ENCODE measurements around the gene RBM22.
A peak's percentile ranks its signal among the peaks of the same experiment; 100 is the strongest.

RBM22 gene

DNA sequence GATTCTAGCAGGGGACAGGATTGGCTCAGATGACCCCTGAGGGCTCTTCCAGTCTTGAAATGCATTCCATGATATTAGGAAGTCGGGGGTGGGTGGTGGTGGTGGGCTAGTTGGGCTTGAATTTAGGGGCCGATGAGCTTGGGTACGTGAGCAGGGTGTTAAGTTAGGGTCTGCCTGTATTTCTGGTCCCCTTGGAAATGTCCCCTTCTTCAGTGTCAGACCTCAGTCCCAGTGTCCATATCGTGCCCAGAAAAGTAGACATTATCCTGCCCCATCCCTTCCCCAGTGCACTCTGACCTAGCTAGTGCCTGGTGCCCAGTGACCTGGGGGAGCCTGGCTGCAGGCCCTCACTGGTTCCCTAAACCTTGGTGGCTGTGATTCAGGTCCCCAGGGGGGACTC, 42.7 kb downstream of the RBM22 start:
- TF ChIP-seq, protein P1, sequence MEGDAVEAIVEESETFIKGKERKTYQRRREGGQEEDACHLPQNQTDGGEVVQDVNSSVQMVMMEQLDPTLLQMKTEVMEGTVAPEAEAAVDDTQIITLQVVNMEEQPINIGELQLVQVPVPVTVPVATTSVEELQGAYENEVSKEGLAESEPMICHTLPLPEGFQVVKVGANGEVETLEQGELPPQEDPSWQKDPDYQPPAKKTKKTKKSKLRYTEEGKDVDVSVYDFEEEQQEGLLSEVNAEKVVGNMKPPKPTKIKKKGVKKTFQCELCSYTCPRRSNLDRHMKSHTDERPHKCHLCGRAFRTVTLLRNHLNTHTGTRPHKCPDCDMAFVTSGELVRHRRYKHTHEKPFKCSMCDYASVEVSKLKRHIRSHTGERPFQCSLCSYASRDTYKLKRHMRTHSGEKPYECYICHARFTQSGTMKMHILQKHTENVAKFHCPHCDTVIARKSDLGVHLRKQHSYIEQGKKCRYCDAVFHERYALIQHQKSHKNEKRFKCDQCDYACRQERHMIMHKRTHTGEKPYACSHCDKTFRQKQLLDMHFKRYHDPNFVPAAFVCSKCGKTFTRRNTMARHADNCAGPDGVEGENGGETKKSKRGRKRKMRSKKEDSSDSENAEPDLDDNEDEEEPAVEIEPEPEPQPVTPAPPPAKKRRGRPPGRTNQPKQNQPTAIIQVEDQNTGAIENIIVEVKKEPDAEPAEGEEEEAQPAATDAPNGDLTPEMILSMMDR (conservative IDR thresholded peaks at IDR 0.05; ENCODE audit: low read length) = no peak
- TF ChIP-seq EZH2phosphoT487 (IDR thresholded peaks at IDR 0.05; ENCODE audit: borderline replicate concordance) = no peak

GRCh38 chr5:150656191-150657132, 44.4 kb downstream of the RBM22 start:
- H3K27me3 ChIP-seq (ENCODE audit: insufficient read depth, low read length, poor library complexity, severe bottlenecking) = no peaks in the 10 kb centered on the region

More for the DNA sequence above, 42.7 kb downstream of the RBM22 start:
- Histone ChIP-seq H3K27me3 (ENCODE audit: insufficient read depth, low read length, poor library complexity, severe bottlenecking) (no peaks in the 10 kb centered on the region), H3K9ac (ENCODE audit: low read depth, low read length, poor library complexity, severe bottlenecking) (no peak overlapping the region), H3K4me2 (ENCODE audit: low read depth, low read length, poor library complexity, severe bottlenecking) (no peak overlapping the region), H3K9me2 (replicated peaks; ENCODE audit: low read depth, low read length) (no peaks in the 10 kb centered on the region), H4K20me1 (ENCODE audit: insufficient read depth, low read length, poor library complexity, severe bottlenecking) (no peaks in the 10 kb centered on the region), H3K79me2 (ENCODE audit: insufficient read depth, low read length) (no peaks in the 10 kb centered on the region), H3F3A (ENCODE audit: low read depth) (no peaks in the 10 kb centered on the region), H3K4me1 (ENCODE audit: insufficient read depth, low read length, poor library complexity, severe bottlenecking) (peaks cover 12% of the 10 kb centered on the region), H3K9me3 (ENCODE audit: insufficient read depth, low read depth, low read length) (no peaks in the 10 kb centered on the region), H3K4me3 (ENCODE audit: low read length, poor library complexity, severe bottlenecking) (no peak overlapping the region), H3K36me3 (ENCODE audit: insufficient read depth, low read length) (no peaks in the 10 kb centered on the region), H2AFZ (ENCODE audit: low read length) (no peak overlapping the region)

DNA sequence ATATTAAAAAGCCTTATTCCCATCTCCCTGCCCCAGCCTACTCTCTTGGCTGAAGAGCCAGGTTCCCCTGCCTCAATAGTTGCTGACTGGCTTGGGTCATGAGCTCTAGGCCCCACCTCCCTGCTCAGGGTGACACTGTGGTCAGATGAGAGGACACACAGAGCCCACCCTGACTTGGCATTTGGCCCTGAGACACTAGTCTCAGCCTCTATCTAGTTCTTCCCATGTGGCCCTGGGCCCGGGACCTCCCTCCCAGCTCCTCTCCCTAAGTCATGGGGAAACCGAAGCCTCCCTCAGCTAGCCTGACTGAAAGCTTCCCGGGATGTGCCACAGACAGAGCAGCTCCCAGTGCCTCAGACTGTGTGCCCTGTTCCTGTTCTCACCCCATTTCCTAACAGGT, 45.6 kb downstream of the RBM22 start:
- Histone ChIP-seq H4K20me1 (ENCODE audit: insufficient read depth, low read length, poor library complexity, severe bottlenecking) (no peaks in the 10 kb centered on the region), H3K27me3 (ENCODE audit: insufficient read depth, low read length, poor library complexity, severe bottlenecking) (no peaks in the 10 kb centered on the region), H3K36me3 (ENCODE audit: insufficient read depth, low read length) (no peaks in the 10 kb centered on the region), H3K9me2 (replicated peaks; ENCODE audit: low read depth, low read length) (no peaks in the 10 kb centered on the region), H3K9ac (ENCODE audit: low read depth, low read length, poor library complexity, severe bottlenecking) (no peak overlapping the region), H3K4me1 (ENCODE audit: insufficient read depth, low read length, poor library complexity, severe bottlenecking) (peaks cover 12% of the 10 kb centered on the region), H3K4me3 (ENCODE audit: low read length, poor library complexity, severe bottlenecking) (no peak overlapping the region), H3F3A (ENCODE audit: low read depth) (no peaks in the 10 kb centered on the region), H3K9me3 (ENCODE audit: insufficient read depth, low read depth, low read length) (no peaks in the 10 kb centered on the region), H2AFZ (ENCODE audit: low read length) (no peak overlapping the region), H3K4me2 (ENCODE audit: low read depth, low read length, poor library complexity, severe bottlenecking) (no peak overlapping the region), H3K79me2 (ENCODE audit: insufficient read depth, low read length) (no peaks in the 10 kb centered on the region)
- TF ChIP-seq, protein P1 (conservative IDR thresholded peaks at IDR 0.05; ENCODE audit: low read length) = no peak
- no peak for TF ChIP-seq EZH2phosphoT487 (IDR thresholded peaks at IDR 0.05; ENCODE audit: borderline replicate concordance)

More at GRCh38 chr5:150656191-150657132, 44.4 kb downstream of the RBM22 start:
- H3K9ac ChIP-seq (ENCODE audit: low read depth, low read length, poor library complexity, severe bottlenecking) = peak overlapping the region; percentile 82
- H3K4me3 ChIP-seq (ENCODE audit: low read length, poor library complexity, severe bottlenecking) = peak overlapping the region; percentile 75
- H3F3A ChIP-seq (ENCODE audit: low read depth) = no peaks in the 10 kb centered on the region
- no peaks in the 10 kb centered on the region for H3K36me3 ChIP-seq (ENCODE audit: insufficient read depth, low read length)
- H3K9me2 ChIP-seq (replicated peaks; ENCODE audit: low read depth, low read length) = no peaks in the 10 kb centered on the region
- H4K20me1 ChIP-seq (ENCODE audit: insufficient read depth, low read length, poor library complexity, severe bottlenecking) = no peaks in the 10 kb centered on the region
- TF ChIP-seq EZH2phosphoT487 (IDR thresholded peaks at IDR 0.05; ENCODE audit: borderline replicate concordance) = no peak
- TF ChIP-seq, protein P1 (conservative IDR thresholded peaks at IDR 0.05; ENCODE audit: low read length) = peak; percentile 36; the same call in 1 of the 2 replicates
- H3K9me3 ChIP-seq (ENCODE audit: insufficient read depth, low read depth, low read length) = no peaks in the 10 kb centered on the region
- H3K79me2 ChIP-seq (ENCODE audit: insufficient read depth, low read length) = no peaks in the 10 kb centered on the region
- peak overlapping the region; percentile 94 for H2AFZ ChIP-seq (ENCODE audit: low read length)
- H3K4me1 ChIP-seq (ENCODE audit: insufficient read depth, low read length, poor library complexity, severe bottlenecking) = peaks cover 12% of the 10 kb centered on the region
- peak overlapping the region; percentile 84 for H3K4me2 ChIP-seq (ENCODE audit: low read depth, low read length, poor library complexity, severe bottlenecking)

Data from Loucy (cell line).